ENCODE data around the gene TRIP12.

GRCh38 chr2:229761663-229762062 lies 160.1 kb downstream of the TRIP12 start:
- no peak for TF ChIP-seq CTCF (IDR thresholded peaks at IDR 0.05)
- no peak for TF ChIP-seq POLR2AphosphoS5 (IDR thresholded peaks at IDR 0.05)
- TF ChIP-seq POLR2A (IDR thresholded peaks at IDR 0.05), result no peak

All from prostate gland (tissue), 2 donors.